Measurements from ENCODE around the gene KRT8.

The KRT8 gene

DNA sequence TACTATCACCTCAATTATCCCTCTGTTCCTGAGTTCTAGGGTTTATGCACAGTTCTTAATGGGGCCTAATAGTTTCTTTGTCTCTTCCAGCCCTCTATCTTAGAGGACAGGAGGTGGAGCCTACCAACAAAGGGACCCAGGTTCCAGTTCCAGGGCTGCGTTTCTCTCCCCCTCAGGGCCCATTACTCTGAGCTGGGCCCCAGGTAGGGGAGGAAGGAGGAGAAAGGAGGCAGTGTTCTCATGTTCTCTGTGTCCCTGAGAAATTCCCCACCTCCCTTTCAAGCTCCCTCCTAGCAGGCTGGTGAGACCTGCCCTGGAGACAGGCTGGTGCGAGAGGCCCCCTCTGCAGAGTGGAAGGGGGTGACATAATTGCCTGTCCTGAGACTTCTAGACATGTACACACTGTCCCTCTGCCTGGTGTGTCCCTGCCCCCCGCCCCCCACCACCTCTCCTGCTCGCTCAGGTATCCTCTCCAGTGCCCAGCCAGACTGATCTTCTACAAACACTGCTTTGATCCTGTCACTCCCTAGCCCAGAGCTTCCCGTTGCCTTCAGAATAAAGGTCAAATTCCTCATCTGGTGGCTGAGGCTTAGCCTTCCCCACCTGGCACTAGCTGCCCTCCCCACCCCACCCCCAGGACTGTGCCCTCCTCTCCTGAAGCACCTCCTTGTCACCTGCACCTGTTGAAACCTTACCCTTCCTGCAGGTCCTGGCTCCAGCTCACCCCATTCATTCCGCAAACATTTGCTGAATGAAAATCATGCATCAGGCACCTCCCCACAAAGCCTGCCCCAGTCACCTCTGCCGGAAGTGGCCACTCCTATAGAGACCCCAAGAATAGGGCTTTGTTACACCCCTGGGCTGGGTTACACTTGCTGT is 21.1 kb upstream of the KRT8 start:
- DNase-seq (ENCODE audit: low read depth), result no peak

GRCh38 chr12:52924764-52925716 is 20.2 kb upstream of the KRT8 start:
- no peak for DNase-seq (ENCODE audit: low read depth)

DNA sequence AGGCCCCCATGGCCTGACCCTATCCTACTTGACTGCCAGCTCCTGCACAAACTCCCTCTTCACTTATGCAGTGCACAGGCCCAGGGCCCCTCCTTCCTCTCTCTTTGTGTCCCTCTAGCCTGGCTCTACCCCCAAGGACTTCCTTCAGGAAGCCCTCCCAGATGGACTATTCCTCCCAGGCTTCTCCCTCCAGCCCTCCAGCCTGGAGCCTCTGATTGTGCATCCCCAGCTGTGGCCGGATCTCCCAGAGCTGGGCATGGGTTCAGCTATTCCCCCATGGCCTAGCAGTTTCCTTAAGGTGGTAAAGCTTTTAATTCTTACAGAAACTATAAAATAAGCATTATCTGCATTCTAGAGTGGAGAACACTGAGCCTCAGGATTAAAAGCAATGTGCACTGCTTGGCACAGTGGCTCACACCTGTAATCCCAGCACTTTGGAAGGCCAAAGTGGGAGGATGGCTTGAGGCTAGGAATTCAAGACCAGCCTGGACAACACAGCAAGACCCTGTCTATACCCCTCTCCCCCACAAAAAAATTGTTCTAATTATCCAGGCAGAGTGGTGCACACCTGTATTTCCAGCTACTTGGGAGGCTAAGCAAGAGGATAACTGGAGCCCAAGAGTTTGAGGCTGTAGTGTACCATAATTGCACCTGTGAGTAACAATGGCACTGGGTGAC is 16.8 kb upstream of the KRT8 start:
- no peak for DNase-seq (ENCODE audit: low read depth)

DNA sequence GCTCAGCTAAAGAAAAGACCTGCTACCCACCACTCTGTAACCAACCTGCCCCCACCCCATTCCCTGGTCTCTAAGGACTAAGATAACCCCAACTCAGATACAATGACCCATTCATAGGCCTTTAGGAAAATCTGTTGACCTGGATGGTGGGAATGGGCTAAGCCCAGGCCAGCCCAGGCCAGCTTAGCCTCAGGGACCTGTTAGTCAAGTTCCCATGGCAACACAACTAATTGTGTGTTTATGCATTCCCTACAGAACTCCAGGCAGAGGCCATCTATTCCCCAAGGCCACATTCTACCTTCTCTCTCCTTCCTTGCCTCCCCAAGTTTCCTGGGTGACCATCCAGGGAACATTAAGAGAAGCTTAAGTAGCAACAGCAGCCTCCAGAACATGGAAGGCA is 16.1 kb upstream of the KRT8 start:
- DNase-seq (ENCODE audit: low read depth), result no peak

DNA sequence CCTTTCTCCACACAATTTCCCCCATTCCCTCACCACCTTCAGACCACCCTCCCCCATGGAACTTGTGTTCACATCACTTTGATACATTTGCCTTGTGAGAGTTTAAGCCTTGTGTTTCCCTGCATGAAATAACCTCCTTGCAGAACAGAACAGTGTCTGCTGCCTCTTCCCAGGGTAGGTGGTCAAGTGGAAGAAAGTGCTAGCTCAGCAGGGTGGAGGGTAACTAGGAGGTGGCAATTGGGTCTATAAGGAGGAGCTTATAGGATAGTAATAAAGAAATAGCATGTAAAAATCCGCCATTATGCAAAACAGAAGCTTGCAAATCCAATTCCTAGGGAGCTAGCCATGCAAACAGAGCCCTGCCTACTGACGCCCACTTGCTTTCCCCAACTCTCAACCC is 13.9 kb upstream of the KRT8 start:
- no peak for DNase-seq (ENCODE audit: low read depth)

- DNase-seq (ENCODE audit: low read depth), result no peak
Observed at GRCh38 chr12:52918351-52918750, 13.5 kb upstream of the KRT8 start.

DNA sequence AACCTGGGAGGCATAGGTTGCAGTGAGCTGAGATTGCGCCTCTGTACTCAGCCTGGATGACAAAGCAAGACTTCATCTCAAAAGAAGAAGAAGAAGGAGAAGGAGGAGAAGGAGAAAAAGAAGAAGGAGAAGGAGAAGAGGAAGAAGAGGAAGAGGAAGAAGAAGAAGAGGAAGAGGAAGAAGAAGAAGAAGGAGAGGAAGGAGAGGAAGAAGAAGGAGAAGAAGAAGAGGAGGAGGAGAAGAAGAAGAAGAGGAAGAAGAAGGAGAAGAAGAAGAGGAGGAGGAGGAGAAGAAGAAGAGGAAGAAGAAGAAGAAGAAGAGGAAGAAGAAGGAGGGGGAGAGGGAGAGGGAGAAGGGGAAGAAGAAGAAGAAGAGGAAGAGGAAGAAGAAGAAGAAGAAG is 12.9 kb upstream of the KRT8 start:
- DNase-seq (ENCODE audit: low read depth), result no peak

GRCh38 chr12:52916216-52916615 is 11.3 kb upstream of the KRT8 start:
- DNase-seq (ENCODE audit: low read depth), result no peak

DNA sequence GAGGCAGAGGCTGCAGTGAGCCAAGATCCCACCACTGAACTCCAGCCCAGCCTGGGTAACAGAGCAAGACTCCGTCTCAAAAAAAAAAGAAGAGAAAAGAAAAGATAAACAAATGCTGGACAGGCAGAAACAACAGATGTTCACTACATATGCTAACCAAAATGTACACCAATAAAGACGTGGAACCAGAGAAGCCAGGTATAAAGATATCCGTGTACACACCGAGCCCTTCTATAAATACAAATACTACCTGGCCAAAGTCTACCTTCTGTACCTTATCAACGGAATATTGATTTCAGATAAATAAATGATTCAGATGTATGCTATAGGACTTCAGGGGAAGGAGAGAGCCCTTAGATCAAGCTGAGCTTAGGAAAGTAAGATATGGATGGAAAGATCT is 10.8 kb upstream of the KRT8 start:
- DNase-seq (ENCODE audit: low read depth), result no peak

DNA sequence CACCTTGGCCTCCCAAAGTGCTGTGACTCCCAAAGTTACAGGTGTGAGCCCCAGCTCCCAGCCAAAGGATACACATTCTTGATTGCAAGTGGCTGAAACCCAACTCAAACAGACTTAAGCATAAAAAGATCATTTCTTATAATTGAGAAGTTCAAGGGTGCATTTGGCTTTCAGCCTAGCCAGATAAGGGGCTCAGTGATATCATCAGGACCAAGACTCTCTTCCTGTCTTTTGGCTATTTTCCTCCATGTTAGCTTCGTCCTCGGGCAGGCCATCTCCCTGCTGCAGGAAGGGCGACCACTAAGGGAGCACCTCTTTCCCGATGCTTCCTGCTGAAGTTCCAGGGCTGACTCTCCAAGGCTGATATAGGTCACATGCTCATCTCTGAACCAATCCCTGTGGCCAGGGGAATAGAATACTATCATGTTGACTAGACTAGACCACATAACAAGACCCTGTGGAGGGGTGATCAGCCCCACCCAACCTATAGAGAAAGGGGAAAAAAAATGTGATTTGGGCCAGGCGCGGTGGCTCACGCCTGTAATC is 9.8 kb upstream of the KRT8 start:
- DNase-seq (ENCODE audit: low read depth), result no peak

DNA sequence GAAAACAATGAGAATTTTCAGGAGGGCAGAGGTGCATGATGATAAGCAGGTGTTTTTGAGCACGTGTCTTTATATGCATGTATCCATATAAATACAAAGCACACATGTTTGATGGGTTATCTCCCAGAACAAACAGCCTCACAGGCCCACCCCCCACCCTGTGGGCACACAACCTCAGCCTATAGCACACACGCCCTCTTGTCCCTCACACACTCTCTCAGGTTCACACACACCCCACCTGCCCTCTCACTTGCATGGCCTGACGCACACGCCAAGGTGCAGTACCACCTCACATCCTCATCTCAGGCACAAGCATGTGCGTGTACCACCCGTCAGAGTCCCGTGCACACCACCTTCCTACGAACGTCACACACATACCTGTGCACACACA is 8.6 kb upstream of the KRT8 start:
- DNase-seq (ENCODE audit: low read depth), result no peak

- no peak for DNase-seq (ENCODE audit: low read depth)
Observed at GRCh38 chr12:52912711-52913430, 8.0 kb upstream of the KRT8 start.

DNA sequence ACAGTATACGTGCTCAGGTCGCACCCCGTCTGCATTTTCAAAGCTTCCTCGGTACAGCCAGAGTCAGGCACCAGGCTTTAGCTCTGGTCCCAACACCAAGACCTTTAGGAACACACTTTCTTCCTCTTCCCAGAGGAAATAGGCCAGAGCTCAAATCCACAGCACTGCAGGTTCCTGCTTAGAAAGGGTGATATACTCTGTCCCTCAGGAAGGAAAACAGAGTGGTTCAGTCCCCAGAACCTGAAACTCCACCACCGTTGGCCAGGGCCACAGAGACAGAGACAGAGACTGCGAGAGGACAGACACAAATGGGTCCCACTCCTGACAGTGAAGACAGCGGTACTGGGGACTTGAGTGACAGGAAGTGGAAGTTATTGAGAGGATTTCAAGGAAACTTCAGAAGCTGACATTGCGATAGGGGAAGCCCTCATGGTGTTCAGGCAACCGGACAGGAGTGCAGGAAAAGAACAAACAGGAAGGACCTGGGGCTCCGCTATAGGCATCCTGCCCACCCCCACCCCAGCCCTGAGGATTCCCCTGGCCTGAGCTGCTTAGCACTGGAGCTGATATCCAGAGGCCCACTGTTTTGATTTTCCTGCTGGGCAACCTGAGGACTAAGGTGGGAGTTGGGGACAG is 5.5 kb upstream of the KRT8 start:
- DNase-seq (ENCODE audit: low read depth), result no peak

- DNase-seq (ENCODE audit: low read depth), result no peak
Observed at GRCh38 chr12:52909796-52910195, 4.9 kb upstream of the KRT8 start.

DNA sequence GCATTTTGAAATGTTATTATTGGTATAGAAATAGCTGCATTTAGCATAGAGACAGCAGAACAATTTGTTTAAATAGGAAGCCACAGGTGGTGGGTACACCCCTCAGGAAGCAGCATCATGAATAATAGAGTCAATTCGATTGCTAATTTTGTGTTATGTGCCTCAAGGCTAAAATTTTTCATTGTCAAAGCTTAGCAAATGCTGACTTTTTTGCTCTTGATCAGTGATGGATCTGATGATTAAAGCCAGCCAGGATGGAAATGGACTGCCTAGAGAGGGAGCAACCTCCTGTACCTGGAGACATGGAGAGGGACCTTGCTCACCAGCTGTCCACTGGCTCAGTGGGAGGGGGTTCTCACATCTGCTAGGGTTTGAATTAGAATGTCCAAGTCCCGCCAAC is 4.5 kb upstream of the KRT8 start:
- no peak for DNase-seq (ENCODE audit: low read depth)

DNA sequence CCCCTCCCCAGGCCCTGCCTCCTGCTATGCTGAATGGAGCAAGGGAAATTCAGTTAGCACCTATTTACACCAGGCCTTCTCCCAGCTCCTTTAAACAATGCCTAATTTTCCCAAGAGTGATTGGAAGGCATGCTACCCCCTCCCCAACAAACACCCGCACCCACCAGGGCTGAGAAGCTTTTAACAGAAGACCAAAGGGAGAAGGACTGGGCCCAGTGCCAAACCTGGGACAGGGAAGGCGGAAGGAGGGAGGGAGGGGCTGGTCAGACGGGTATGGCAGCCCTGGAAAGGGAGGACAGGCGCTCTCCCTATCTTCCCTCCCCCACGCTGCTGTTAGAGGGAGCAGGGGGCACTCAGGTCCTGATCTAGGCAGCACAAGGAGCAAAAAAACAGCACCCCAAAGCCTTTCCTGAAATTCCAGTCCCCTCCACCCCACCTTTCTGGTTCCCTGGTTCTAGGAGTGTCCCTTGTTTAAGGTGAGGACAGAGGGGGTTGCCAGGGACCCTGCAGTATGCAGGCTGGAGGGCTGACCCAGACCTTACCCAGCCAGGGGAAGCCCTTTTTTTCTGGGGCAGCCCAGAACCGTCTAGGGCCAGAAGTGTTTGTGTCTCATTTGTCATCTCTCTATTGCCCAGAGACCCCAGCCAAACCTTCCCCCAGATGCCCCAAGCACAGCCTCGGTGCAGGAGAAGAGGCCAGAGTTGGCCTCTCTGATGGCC is 2.4 kb upstream of the KRT8 start:
- DNase-seq (ENCODE audit: low read depth), result no peak

- no peak for DNase-seq (ENCODE audit: low read depth)
Observed at GRCh38 chr12:52906191-52906601, 1.3 kb upstream of the KRT8 start.

DNA sequence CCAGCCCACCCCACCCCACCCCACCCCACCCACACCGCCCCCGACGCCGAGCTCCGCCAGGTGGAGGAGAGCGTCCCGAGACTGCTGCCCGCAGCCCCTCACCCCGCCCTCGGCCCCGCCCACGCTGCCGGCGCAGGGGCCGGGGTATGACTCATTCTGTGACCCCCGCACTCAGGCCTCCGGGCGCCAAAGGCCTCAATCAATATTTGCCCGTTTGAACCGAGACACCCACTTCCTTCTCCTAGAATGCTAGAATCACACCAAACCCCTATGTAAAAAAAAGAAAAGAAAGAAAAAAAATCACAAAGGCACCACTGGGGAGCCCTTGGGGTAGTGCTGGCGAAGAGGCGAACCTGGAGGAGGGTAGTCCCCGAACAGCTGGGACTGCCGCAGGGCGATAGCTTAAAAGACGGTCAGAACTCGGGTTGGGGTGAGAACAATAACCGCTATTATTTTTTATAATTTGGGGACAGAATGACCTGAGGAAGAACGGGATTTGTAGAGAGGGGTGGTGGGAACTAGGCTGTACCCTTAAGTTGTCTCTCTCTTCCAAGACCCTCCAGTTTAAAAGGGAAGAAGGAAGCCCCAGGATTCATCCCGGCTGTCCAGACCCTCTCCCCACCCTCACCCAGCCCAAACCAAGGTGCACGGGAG is 894 bp downstream of the KRT8 start:
- peak; percentile 23 for DNase-seq (ENCODE audit: low read depth)

DNA sequence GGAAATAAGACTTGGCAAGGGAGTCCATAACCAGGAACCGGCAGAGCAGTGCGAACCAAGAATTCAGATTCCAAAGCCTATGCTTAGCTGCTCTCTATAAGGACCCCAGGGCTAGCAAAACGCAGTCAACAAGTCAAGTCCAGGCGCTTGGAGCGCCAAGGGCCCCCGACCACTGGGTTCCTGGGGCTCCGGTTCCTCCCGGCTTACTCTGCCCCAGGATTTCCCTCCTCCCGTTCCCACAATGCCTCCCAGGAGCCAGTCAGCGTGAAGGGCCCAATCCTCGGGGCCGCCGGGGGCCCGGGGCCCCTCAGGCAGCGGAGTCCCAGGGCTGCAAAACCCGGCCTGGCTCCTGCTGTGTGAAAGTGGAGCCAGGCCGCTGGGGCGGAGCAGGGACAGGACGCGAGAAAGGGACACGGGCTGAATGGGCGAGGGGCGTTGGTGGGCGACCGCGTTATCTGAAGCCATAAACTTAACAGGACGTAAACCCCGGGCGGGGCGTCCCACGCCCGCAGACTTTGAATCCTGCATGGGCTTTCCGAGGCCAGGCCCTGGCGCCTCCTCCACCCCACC is 1.5 kb downstream of the KRT8 start:
- peak; percentile 61 for DNase-seq (ENCODE audit: low read depth)
